ENCODE results near the gene DAB2. TPM values are rescaled to one million over a fixed set of nuclear protein-coding genes. Genes with fewer than 3 reads are reported as not detected.

Gene DAB2
- total RNA-seq, 1 experiment from 2014 or later = 2.3 TPM

GRCh38 chr5:39341896-39342295, 82.9 kb downstream of the DAB2 start:
- no peak overlapping the region for H2AK5ac ChIP-seq (ENCODE audit: insufficient read length, low read length)
- no peaks in the 10 kb centered on the region for H3K9me3 ChIP-seq (ENCODE audit: control insufficient read depth, low read depth, low read length)
- no peak overlapping the region for H4K91ac ChIP-seq (ENCODE audit: insufficient read length, low read depth, low read length)

More at GRCh38 chr5:39341896-39342295, 82.9 kb downstream of the DAB2 start:
- H3K27me3 Mint-ChIP-seq (ENCODE audit: low read depth) = peaks cover 2% of the 10 kb centered on the region; the same call in 1 of the 2 replicates
- no peak for TF ChIP-seq CTCF (conservative IDR thresholded peaks at IDR 0.05)
- no peaks in the 10 kb centered on the region for H4K20me1 ChIP-seq (ENCODE audit: control insufficient read depth, insufficient read depth, insufficient read length)
- H3K79me2 ChIP-seq (ENCODE audit: insufficient read depth, low read length) = no peaks in the 10 kb centered on the region
- no peaks in the 10 kb centered on the region for H3K23me2 ChIP-seq (ENCODE audit: insufficient read length, low read depth, low read length, poor library complexity, severe bottlenecking)
- H3K4ac ChIP-seq (ENCODE audit: low read depth, low read length) = no peak overlapping the region
- H2BK12ac ChIP-seq (ENCODE audit: insufficient read length, low read depth, low read length) = no peak overlapping the region
- H3T11ph ChIP-seq (ENCODE audit: low read length) = no peak overlapping the region
- no peak overlapping the region for H3K4me3 Mint-ChIP-seq
- H2AFZ ChIP-seq (ENCODE audit: low read length) = no peak overlapping the region
- H2BK15ac ChIP-seq (ENCODE audit: low read depth, low read length) = no peak overlapping the region
- H3K18ac ChIP-seq (ENCODE audit: insufficient read length, low read depth, low read length) = no peak overlapping the region
- H2BK5ac ChIP-seq (ENCODE audit: insufficient read length, low read length) = no peak overlapping the region
- no peak overlapping the region for H3K14ac ChIP-seq (ENCODE audit: insufficient read depth, low read length)
- no peak overlapping the region for H3K4me2 ChIP-seq (ENCODE audit: insufficient read depth, insufficient read length, low read length)
- no peaks in the 10 kb centered on the region for H3K4me1 ChIP-seq (ENCODE audit: insufficient read depth, low read length)
- WGBS (ENCODE audit: extremely low coverage, insufficient read length, low lambda C conversion rate) = no CpG with 5 or more reads among the region's 1 CpG
- peaks cover 0 to 17% (median 4%) of the 10 kb centered on the region in 3 experiments; a peak in 5 of 7 replicates for H3K36me3 Mint-ChIP-seq (ENCODE audit: insufficient read depth in 1 of 3, low read depth in 3 of 3)
- no peak overlapping the region for H2BK20ac ChIP-seq (ENCODE audit: low read depth, low read length, poor library complexity, severe bottlenecking)
- H3K23ac ChIP-seq (ENCODE audit: insufficient read length, low read depth, low read length) = no peak overlapping the region
- no peak overlapping the region for H3K9ac ChIP-seq (ENCODE audit: extremely low read depth, insufficient read length, low read length)
- H3K4me1 Mint-ChIP-seq = peaks cover 9% of the 10 kb centered on the region in 2 experiments
- H3K27me3 ChIP-seq (ENCODE audit: insufficient read depth, low read length) = no peaks in the 10 kb centered on the region
- no peak for DNase-seq
- H3K27ac Mint-ChIP-seq = no peak overlapping the region
- H3K79me1 ChIP-seq (ENCODE audit: insufficient read depth, low read depth, low read length, poor library complexity, severe bottlenecking) = no peaks in the 10 kb centered on the region
- H3K9me3 Mint-ChIP-seq = peaks cover 19 to 24% of the 10 kb centered on the region in 2 experiments
- no peak overlapping the region for H3K56ac ChIP-seq (ENCODE audit: insufficient read length, low read depth, low read length)
- no peak overlapping the region for H4K8ac ChIP-seq (replicated peaks; ENCODE audit: insufficient read length, low read depth, low read length)
- H3K27ac ChIP-seq (ENCODE audit: insufficient read length, low read depth, low read length) = no peak overlapping the region
- H2BK120ac ChIP-seq (ENCODE audit: low read depth, low read length, poor library complexity, severe bottlenecking) = no peak overlapping the region
- H4K5ac ChIP-seq (ENCODE audit: insufficient read length, low read depth, low read length) = no peak overlapping the region

Data from H9 (cell line).